Measurements from ENCODE around the gene PHF14.
"Not testable (repeated sequence)": the region's sequence is repeated elsewhere in the genome, so short reads cannot be mapped to it uniquely, and the experiment has no call there.

Gene PHF14

DNA sequence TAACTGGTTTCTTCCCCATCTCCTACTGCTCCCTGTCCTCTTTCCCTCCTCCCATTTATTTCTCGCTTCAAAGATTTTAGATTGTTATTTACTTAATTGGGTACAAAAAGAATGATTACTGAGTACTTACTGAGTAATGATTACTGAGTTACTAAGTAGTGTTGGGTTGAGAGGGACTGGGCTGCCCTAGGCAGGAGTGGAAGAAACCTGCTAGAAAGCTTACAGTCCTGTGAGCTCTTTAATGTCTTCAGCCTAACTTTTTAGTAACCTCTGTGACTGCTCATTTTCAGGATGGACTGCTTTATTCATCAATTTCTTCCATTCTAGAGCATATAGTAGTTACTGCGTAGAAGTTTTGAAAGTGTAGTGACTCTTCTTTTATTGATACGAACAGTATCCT, 7.6 kb downstream of the PHF14 start:
- no peaks in the 10 kb centered on the region for H3K4me1 ChIP-seq (ENCODE audit: control insufficient read depth, insufficient read depth, low read length)
- H3K36me3 ChIP-seq (ENCODE audit: control insufficient read depth, insufficient read depth, low read length): peaks cover 4% of the 10 kb centered on the region; the same call in 1 of the 2 replicates
- WGBS (ENCODE audit: insufficient coverage, insufficient read length): no CpG with 5 or more reads among the region's 3 CpGs
- no peak overlapping the region for H3K4me3 ChIP-seq (ENCODE audit: low read length)
- no peak overlapping the region for H3K27ac ChIP-seq (ENCODE audit: low read length)
- DNase-seq (ENCODE audit: low read depth, low spot score): no peak
- H3K27me3 ChIP-seq (ENCODE audit: control insufficient read depth, insufficient read depth, low read length): no peaks in the 10 kb centered on the region
- H3K9me3 ChIP-seq (ENCODE audit: control insufficient read depth, insufficient read depth, low read length): no peaks in the 10 kb centered on the region

GRCh38 chr7:10990748-10991147, 17.1 kb downstream of the PHF14 start:
- H3K4me3 ChIP-seq (ENCODE audit: low read length); H3K4me1 ChIP-seq (ENCODE audit: control insufficient read depth, insufficient read depth, low read length); H3K36me3 ChIP-seq (ENCODE audit: control insufficient read depth, insufficient read depth, low read length); H3K27me3 ChIP-seq (ENCODE audit: control insufficient read depth, insufficient read depth, low read length); DNase-seq (ENCODE audit: low read depth, low spot score); H3K27ac ChIP-seq (ENCODE audit: low read length); H3K9me3 ChIP-seq (ENCODE audit: control insufficient read depth, insufficient read depth, low read length): not testable (repeated sequence)
- no CpG with 5 or more reads among the region's 6 CpGs for WGBS (ENCODE audit: insufficient coverage, insufficient read length)

GRCh38 chr7:10995482-10996166, 22.0 kb downstream of the PHF14 start:
- DNase-seq (ENCODE audit: low read depth, low spot score); H3K4me3 ChIP-seq (ENCODE audit: low read length); H3K9me3 ChIP-seq (ENCODE audit: control insufficient read depth, insufficient read depth, low read length); H3K4me1 ChIP-seq (ENCODE audit: control insufficient read depth, insufficient read depth, low read length); H3K36me3 ChIP-seq (ENCODE audit: control insufficient read depth, insufficient read depth, low read length); H3K27me3 ChIP-seq (ENCODE audit: control insufficient read depth, insufficient read depth, low read length); H3K27ac ChIP-seq (ENCODE audit: low read length): not testable (repeated sequence)
- WGBS (ENCODE audit: insufficient coverage, insufficient read length): no CpG with 5 or more reads among the region's 34 CpGs

DNA sequence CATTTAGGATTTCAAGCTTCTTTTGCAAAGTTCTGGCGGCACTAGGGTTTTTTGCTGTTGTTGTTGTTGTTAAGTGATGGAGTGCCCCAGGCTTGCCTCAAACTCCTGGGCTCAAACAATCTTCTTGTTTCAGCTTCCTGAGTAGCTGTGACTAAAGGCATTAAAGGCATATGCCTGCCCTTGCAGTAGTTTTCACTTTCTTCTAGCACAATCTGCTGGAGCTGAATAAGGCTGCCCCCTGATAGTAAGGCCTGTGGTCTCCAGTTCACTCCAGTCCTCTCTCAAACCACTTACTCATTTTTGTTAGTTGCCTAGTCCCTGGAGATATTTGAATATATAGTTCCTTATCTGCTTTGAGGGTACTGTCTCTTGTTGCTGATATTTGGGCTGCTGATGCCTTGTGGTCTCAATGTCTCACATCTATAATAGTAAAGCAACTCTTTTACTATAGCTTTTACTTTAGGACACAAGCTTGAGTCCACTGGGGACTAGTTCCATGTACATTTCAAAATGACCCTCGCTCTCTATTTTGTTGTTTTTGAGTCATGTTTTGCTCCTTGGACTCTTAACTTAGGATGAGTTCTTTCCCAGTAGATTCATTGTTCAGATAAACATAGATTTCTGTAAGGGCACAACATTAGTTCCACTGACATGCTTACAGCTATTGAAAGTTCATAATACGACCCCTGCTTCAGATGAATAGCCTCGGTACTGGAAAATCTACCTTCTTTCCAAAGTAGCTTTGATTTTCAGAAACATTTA, 25.5 kb downstream of the PHF14 start:
- Histone ChIP-seq H3K27ac (ENCODE audit: low read length) (no peak overlapping the region), H3K9me3 (ENCODE audit: control insufficient read depth, insufficient read depth, low read length) (no peaks in the 10 kb centered on the region), H3K36me3 (ENCODE audit: control insufficient read depth, insufficient read depth, low read length) (peaks cover 4% of the 10 kb centered on the region), H3K4me3 (ENCODE audit: low read length) (no peak overlapping the region), H3K27me3 (ENCODE audit: control insufficient read depth, insufficient read depth, low read length) (no peaks in the 10 kb centered on the region), H3K4me1 (ENCODE audit: control insufficient read depth, insufficient read depth, low read length) (no peaks in the 10 kb centered on the region)
- whole genome bisulfite sequencing (ENCODE audit: insufficient coverage, insufficient read length): no CpG with 5 or more reads among the region's 4 CpGs
- no peak for DNase-seq (ENCODE audit: low read depth, low spot score)

DNA sequence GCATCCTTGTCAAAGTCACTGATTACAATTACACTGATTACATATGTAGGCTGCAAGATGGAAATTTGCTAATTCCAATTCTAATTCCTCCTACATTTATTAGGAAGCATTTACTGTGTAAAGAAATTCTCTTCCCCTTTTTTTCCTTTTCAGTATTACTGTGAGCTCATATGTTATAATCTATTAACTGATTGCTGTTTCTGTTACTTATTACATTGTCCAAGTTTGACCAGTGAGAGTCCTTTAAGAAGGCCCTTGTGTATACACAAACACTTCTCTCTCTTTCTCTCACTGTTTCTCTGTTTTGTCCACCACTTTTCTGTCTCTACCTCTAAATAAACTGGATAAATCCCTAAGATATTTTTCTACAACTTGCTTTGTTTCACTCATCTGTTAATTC, 31.5 kb downstream of the PHF14 start:
- H3K4me1 ChIP-seq (ENCODE audit: control insufficient read depth, insufficient read depth, low read length): no peaks in the 10 kb centered on the region

DNA sequence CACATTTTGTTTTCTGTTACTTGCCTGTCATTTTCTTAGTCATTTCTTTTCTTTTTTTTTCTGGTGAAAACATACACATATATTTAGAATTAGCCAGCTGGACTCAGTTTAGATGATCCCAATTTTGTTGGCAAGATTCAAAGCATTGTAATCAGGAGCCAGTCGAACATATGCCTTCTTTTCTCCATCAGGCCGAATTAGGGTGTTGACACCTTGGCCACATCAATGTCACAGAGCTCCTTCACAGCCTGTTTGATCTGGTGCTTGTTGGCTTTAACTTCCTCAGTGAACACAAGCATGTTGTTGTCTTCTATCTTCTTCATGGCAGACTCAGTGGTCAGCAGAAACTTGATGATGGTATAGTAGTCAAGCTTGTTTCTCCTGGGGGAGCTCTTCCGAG, 32.6 kb downstream of the PHF14 start:
- no peak for DNase-seq (ENCODE audit: low read depth, low spot score)
- H3K36me3 ChIP-seq (ENCODE audit: control insufficient read depth, insufficient read depth, low read length): no peaks in the 10 kb centered on the region
- no CpG with 5 or more reads among the region's 3 CpGs for WGBS (ENCODE audit: insufficient coverage, insufficient read length)

More for the DNA sequence above, 31.5 kb downstream of the PHF14 start:
- Histone ChIP-seq H3K4me3 (ENCODE audit: low read length) (no peak overlapping the region), H3K36me3 (ENCODE audit: control insufficient read depth, insufficient read depth, low read length) (no peaks in the 10 kb centered on the region), H3K9me3 (ENCODE audit: control insufficient read depth, insufficient read depth, low read length) (no peaks in the 10 kb centered on the region), H3K27me3 (ENCODE audit: control insufficient read depth, insufficient read depth, low read length) (no peaks in the 10 kb centered on the region), H3K27ac (ENCODE audit: low read length) (no peak overlapping the region)
- DNase-seq (ENCODE audit: low read depth, low spot score): no peak

DNA sequence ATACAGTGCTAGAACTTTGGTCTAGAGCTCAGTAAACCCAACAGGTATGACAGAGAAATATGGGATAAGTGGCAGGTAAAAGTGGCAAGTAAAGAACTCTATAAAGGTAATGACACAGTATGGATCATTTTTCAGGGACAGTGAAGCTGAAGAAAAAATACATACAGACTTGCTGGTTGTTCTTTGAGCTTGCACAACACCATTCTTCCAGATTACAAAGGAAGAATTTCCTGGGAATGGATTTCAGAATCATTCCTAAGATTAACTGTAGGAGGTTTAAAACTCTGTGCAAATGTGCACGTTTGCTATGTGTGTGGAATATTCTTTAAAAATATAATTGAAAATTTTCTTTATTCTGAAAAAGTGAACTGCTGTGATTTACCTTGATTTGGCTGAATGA, 36.0 kb downstream of the PHF14 start:
- no peaks in the 10 kb centered on the region for H3K4me1 ChIP-seq (ENCODE audit: control insufficient read depth, insufficient read depth, low read length)
- WGBS (ENCODE audit: insufficient coverage, insufficient read length): no CpG with 5 or more reads among the region's 1 CpG
- no peaks in the 10 kb centered on the region for H3K27me3 ChIP-seq (ENCODE audit: control insufficient read depth, insufficient read depth, low read length)
- DNase-seq (ENCODE audit: low read depth, low spot score): no peak
- H3K36me3 ChIP-seq (ENCODE audit: control insufficient read depth, insufficient read depth, low read length): no peaks in the 10 kb centered on the region
- no peak overlapping the region for H3K27ac ChIP-seq (ENCODE audit: low read length)
- H3K4me3 ChIP-seq (ENCODE audit: low read length): no peak overlapping the region
- H3K9me3 ChIP-seq (ENCODE audit: control insufficient read depth, insufficient read depth, low read length): no peaks in the 10 kb centered on the region

More for the DNA sequence above, 32.6 kb downstream of the PHF14 start:
- Histone ChIP-seq H3K9me3 (ENCODE audit: control insufficient read depth, insufficient read depth, low read length) (no peaks in the 10 kb centered on the region), H3K27ac (ENCODE audit: low read length) (no peak overlapping the region), H3K27me3 (ENCODE audit: control insufficient read depth, insufficient read depth, low read length) (no peaks in the 10 kb centered on the region), H3K4me1 (ENCODE audit: control insufficient read depth, insufficient read depth, low read length) (no peaks in the 10 kb centered on the region), H3K4me3 (ENCODE audit: low read length) (no peak overlapping the region)

DNA sequence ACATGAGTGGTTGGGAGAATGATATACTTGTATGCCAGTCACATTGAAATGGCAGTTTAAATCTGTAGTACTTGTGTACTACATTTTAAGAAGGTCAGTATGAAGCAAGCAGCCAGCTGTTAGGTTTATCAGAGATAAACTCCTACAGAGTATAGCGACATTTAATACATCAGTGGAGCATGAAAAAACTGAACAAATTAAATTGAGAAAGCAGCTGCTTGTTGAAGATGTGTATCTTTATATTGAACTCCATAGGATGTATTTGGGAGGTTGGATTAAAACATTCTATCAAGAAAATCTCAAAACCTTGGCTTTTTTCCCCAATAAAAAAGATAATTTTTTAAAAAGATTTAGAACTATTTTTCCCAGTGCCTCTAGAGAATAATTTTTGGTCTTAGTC, 47.8 kb downstream of the PHF14 start:
- Histone ChIP-seq H3K9me3 (ENCODE audit: control insufficient read depth, insufficient read depth, low read length) (no peaks in the 10 kb centered on the region), H3K27me3 (ENCODE audit: control insufficient read depth, insufficient read depth, low read length) (no peaks in the 10 kb centered on the region), H3K36me3 (ENCODE audit: control insufficient read depth, insufficient read depth, low read length) (no peaks in the 10 kb centered on the region; the same call in 1 of the 2 replicates), H3K27ac (ENCODE audit: low read length) (no peak overlapping the region), H3K4me1 (ENCODE audit: control insufficient read depth, insufficient read depth, low read length) (no peaks in the 10 kb centered on the region), H3K4me3 (ENCODE audit: low read length) (no peak overlapping the region)
- no peak for DNase-seq (ENCODE audit: low read depth, low spot score)
- no CpG with 5 or more reads among the region's 1 CpG for WGBS (ENCODE audit: insufficient coverage, insufficient read length)

GRCh38 chr7:11026452-11027359, 53.0 kb downstream of the PHF14 start:
- DNase-seq (ENCODE audit: low read depth, low spot score): no peak
- no peak overlapping the region for H3K27ac ChIP-seq (ENCODE audit: low read length)
- H3K4me1 ChIP-seq (ENCODE audit: control insufficient read depth, insufficient read depth, low read length): no peaks in the 10 kb centered on the region
- WGBS (ENCODE audit: insufficient coverage, insufficient read length): no CpG with 5 or more reads among the region's 2 CpGs
- no peaks in the 10 kb centered on the region; the same call in 1 of the 2 replicates for H3K36me3 ChIP-seq (ENCODE audit: control insufficient read depth, insufficient read depth, low read length)
- H3K4me3 ChIP-seq (ENCODE audit: low read length): no peak overlapping the region
- no peaks in the 10 kb centered on the region for H3K9me3 ChIP-seq (ENCODE audit: control insufficient read depth, insufficient read depth, low read length)
- H3K27me3 ChIP-seq (ENCODE audit: control insufficient read depth, insufficient read depth, low read length): no peaks in the 10 kb centered on the region

DNA sequence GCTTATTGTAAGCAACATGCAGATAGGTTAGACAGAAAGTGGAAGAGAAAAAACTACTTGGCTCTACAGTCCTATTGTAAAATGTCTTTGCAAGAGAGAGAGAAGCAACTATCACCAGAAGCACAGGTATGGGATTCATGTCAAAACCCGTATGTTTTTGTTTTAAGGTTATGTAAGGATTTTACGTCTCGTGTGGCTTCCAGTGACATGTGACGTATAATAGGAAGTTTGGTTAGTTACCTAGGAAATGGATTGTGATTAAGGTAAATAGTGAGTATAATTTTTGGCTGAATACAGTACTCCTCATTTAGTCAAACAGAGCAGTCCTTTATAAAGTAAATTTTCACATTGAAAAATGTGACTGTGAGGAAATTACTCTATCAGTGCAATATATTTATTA, 62.0 kb downstream of the PHF14 start:
- 100% methylated on average over 3 of the region's 4 CpGs for WGBS (ENCODE audit: insufficient coverage, insufficient read length)
- no peak for DNase-seq (ENCODE audit: low read depth, low spot score)
- Histone ChIP-seq H3K9me3 (ENCODE audit: control insufficient read depth, insufficient read depth, low read length) (no peaks in the 10 kb centered on the region), H3K4me1 (ENCODE audit: control insufficient read depth, insufficient read depth, low read length) (no peaks in the 10 kb centered on the region), H3K36me3 (ENCODE audit: control insufficient read depth, insufficient read depth, low read length) (peaks cover 3% of the 10 kb centered on the region; the same call in 1 of the 2 replicates), H3K27ac (ENCODE audit: low read length) (no peak overlapping the region), H3K27me3 (ENCODE audit: control insufficient read depth, insufficient read depth, low read length) (no peaks in the 10 kb centered on the region), H3K4me3 (ENCODE audit: low read length) (no peak overlapping the region)
